ENCODE data around the gene SLC15A5.

The SLC15A5 gene

DNA sequence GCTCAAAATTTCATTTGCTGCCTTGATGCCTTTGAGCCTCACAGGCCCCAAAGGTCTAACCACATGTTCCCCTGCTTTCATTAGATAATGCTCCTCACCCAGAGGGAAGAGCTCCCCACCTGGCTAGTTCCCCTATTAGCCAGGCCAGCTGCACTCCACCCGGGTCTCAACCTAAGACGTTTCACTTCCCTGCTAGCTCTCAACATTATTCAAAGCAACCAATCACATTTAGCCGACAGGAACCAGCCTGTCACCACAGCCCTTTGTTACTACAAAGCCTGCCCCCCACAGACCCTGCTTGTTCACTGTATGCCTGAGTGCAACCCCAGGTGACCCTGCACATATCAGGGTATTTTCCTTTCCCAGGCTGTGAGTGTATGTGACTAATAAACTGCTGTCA lies 78.6 kb downstream of the SLC15A5 start:
- no peaks in the 10 kb centered on the region for H3K79me2 ChIP-seq (ENCODE audit: insufficient read depth, low read length)
- H3K9ac ChIP-seq (ENCODE audit: low read length): no peak overlapping the region; the same call in 1 of the 2 replicates
- peak overlapping the region; percentile 18 for H3K4me3 ChIP-seq (ENCODE audit: insufficient read depth, low read length, poor library complexity, severe bottlenecking)
- no peaks in the 10 kb centered on the region for H3F3A ChIP-seq (ENCODE audit: insufficient read depth)
- TF ChIP-seq, protein P1, sequence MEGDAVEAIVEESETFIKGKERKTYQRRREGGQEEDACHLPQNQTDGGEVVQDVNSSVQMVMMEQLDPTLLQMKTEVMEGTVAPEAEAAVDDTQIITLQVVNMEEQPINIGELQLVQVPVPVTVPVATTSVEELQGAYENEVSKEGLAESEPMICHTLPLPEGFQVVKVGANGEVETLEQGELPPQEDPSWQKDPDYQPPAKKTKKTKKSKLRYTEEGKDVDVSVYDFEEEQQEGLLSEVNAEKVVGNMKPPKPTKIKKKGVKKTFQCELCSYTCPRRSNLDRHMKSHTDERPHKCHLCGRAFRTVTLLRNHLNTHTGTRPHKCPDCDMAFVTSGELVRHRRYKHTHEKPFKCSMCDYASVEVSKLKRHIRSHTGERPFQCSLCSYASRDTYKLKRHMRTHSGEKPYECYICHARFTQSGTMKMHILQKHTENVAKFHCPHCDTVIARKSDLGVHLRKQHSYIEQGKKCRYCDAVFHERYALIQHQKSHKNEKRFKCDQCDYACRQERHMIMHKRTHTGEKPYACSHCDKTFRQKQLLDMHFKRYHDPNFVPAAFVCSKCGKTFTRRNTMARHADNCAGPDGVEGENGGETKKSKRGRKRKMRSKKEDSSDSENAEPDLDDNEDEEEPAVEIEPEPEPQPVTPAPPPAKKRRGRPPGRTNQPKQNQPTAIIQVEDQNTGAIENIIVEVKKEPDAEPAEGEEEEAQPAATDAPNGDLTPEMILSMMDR (IDR thresholded peaks at IDR 0.05; ENCODE audit: insufficient read depth, low read length, poor library complexity, severe bottlenecking): no peak
- TF ChIP-seq EZH2phosphoT487 (conservative IDR thresholded peaks at IDR 0.05; ENCODE audit: low read length): no peak
- H3K36me3 ChIP-seq (ENCODE audit: low read length): no peaks in the 10 kb centered on the region
- no peaks in the 10 kb centered on the region for H3K9me3 ChIP-seq (ENCODE audit: insufficient read depth, low read length)
- no peaks in the 10 kb centered on the region for H3K27me3 ChIP-seq (ENCODE audit: low read length)
- H2AFZ ChIP-seq (ENCODE audit: low read depth, low read length, severe bottlenecking): peak overlapping the region; percentile 59
- H4K20me1 ChIP-seq (ENCODE audit: low read depth, low read length): no peaks in the 10 kb centered on the region
- H3K9me2 ChIP-seq (replicated peaks; ENCODE audit: insufficient read depth, low read length): no peaks in the 10 kb centered on the region
- H3K27ac ChIP-seq (ENCODE audit: low read depth, low read length): peak overlapping the region; percentile 58
- peak overlapping the region; percentile 42 for H3K4me2 ChIP-seq (ENCODE audit: low read depth, low read length, poor library complexity, severe bottlenecking)

DNA sequence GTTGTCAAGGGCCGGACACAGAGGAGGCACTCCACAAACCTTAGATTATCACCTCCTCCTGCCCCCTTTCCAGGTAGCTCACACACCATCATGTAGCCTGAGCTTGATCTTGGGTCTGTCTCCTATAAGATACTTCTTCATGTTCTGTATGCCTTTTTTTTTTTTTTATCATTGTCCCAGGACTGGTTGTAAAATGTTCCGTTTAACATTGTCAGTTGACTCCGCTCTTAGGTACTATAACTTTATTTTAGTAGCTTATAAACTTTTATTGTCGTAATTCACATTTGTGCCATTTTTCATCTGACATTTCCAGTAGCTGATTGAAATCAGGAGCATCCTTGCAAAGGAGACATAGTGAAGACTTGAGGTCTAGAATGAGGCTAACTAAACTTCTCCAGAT lies 79.9 kb downstream of the SLC15A5 start:
- no peak overlapping the region for H2AFZ ChIP-seq (ENCODE audit: low read depth, low read length, severe bottlenecking)
- no peak overlapping the region for H3K4me3 ChIP-seq (ENCODE audit: insufficient read depth, low read length, poor library complexity, severe bottlenecking)
- H4K20me1 ChIP-seq (ENCODE audit: low read depth, low read length): no peaks in the 10 kb centered on the region
- no peak overlapping the region for H3K9ac ChIP-seq (ENCODE audit: low read length)
- no peaks in the 10 kb centered on the region for H3K27me3 ChIP-seq (ENCODE audit: low read length)
- no peaks in the 10 kb centered on the region for H3F3A ChIP-seq (ENCODE audit: insufficient read depth)
- TF ChIP-seq, protein P1 (IDR thresholded peaks at IDR 0.05; ENCODE audit: insufficient read depth, low read length, poor library complexity, severe bottlenecking): no peak
- no peak for TF ChIP-seq EZH2phosphoT487 (conservative IDR thresholded peaks at IDR 0.05; ENCODE audit: low read length)
- no peak overlapping the region for H3K4me2 ChIP-seq (ENCODE audit: low read depth, low read length, poor library complexity, severe bottlenecking)
- no peak overlapping the region for H3K27ac ChIP-seq (ENCODE audit: low read depth, low read length)
- H3K36me3 ChIP-seq (ENCODE audit: low read length): no peaks in the 10 kb centered on the region
- no peaks in the 10 kb centered on the region for H3K79me2 ChIP-seq (ENCODE audit: insufficient read depth, low read length)
- H3K9me3 ChIP-seq (ENCODE audit: insufficient read depth, low read length): no peaks in the 10 kb centered on the region
- no peaks in the 10 kb centered on the region for H3K9me2 ChIP-seq (replicated peaks; ENCODE audit: insufficient read depth, low read length)

DNA sequence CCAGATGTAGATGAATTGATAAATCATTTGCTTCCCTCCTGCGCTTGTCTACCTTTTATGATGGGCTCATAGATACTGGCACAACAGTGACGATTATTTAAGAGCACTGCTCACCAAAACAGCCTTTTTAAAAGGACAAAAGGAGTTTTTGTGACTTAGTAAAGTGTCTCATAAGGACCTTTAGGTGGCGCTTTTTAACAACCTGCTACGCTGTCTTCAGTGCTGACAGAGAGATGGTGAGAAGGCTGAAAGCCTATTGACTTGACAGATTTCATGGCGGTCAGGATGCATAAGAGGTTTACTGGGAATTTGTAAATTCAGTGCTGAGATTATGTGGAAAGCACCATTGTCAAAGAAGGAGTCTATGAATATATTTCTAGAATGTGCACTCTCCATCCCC lies 87.6 kb downstream of the SLC15A5 start:
- no peak overlapping the region for H2AFZ ChIP-seq (ENCODE audit: low read depth, low read length, severe bottlenecking)
- no peaks in the 10 kb centered on the region for H3K36me3 ChIP-seq (ENCODE audit: low read length)
- H3K27ac ChIP-seq (ENCODE audit: low read depth, low read length): no peak overlapping the region
- no peaks in the 10 kb centered on the region for H3K27me3 ChIP-seq (ENCODE audit: low read length)
- no peaks in the 10 kb centered on the region for H3K9me2 ChIP-seq (replicated peaks; ENCODE audit: insufficient read depth, low read length)
- no peak overlapping the region for H3K4me2 ChIP-seq (ENCODE audit: low read depth, low read length, poor library complexity, severe bottlenecking)
- no peak overlapping the region for H3K9ac ChIP-seq (ENCODE audit: low read length)
- TF ChIP-seq, protein P1 (IDR thresholded peaks at IDR 0.05; ENCODE audit: insufficient read depth, low read length, poor library complexity, severe bottlenecking): peak; percentile 10
- no peak for TF ChIP-seq EZH2phosphoT487 (conservative IDR thresholded peaks at IDR 0.05; ENCODE audit: low read length)
- no peaks in the 10 kb centered on the region for H4K20me1 ChIP-seq (ENCODE audit: low read depth, low read length)
- no peaks in the 10 kb centered on the region for H3F3A ChIP-seq (ENCODE audit: insufficient read depth)
- H3K4me3 ChIP-seq (ENCODE audit: insufficient read depth, low read length, poor library complexity, severe bottlenecking): no peak overlapping the region
- H3K79me2 ChIP-seq (ENCODE audit: insufficient read depth, low read length): no peaks in the 10 kb centered on the region
- H3K9me3 ChIP-seq (ENCODE audit: insufficient read depth, low read length): no peaks in the 10 kb centered on the region
